GM21825 (cell line): ENCODE results near the gene FARP1.
"Not testable (repeated sequence)": the region's sequence is repeated elsewhere in the genome, so short reads cannot be mapped to it uniquely, and the experiment has no call there.

Experiments
- ATAC-seq: cut with Tn5 transposase; IDR thresholded peaks from one replicate; pipeline ENCODE4 v1.9.1; 2021; ENCODE audit warnings: mild to moderate bottlenecking, moderate library complexity; ENCODE audit not compliant: unreplicated experiment

The FARP1 gene

GRCh38 chr13:98348466-98349200 lies 205.7 kb downstream of the FARP1 start:
- ATAC-seq, result no peak

- no peak for ATAC-seq
Measured at GRCh38 chr13:98349731-98350305, 206.9 kb downstream of the FARP1 start.

GRCh38 chr13:98350746-98351330 lies 207.9 kb downstream of the FARP1 start:
- no peak for ATAC-seq

DNA sequence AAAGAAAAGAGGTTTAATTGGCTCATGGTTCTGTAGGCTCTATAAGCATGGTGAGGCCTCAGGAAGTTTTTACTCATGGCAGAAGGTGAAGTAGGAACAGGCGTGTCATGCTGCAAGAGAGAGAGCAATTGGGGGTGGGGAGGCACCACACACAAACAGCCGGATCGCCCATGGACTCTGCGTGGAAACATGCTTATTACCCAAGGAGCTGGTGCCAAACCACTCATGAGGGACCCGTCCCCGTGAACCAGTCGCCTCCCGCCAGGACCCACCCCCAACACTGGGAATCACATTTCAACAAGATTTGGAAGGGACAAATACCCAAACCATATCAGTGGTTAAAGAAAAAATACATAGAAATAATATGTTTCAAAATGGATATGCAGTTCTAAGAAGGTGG lies 208.7 kb downstream of the FARP1 start:
- no peak for ATAC-seq

DNA sequence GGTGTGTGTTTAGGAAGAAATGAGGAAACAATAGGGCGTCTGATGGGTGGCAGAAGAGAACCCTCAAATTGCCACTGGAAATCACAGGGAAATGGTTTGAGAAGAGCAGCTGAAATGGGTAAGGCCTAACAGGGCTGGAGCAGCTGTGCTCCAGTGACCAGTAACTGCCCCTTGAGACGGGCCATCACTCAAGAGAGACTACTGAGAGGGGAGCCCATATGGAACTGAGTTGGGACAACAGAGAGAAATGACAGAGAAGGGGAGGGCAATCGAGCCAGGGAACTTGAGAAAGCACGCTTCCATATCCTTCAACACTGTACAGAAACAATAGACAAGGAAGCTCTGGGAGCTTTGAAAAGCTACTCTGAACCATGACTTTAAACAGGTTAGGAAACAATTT lies 209.3 kb downstream of the FARP1 start:
- ATAC-seq, result no peak

- no peak for ATAC-seq
Measured at GRCh38 chr13:98353750-98354149, 210.9 kb downstream of the FARP1 start.

- no peak for ATAC-seq
Measured at GRCh38 chr13:98358937-98359336, 216.0 kb downstream of the FARP1 start.

GRCh38 chr13:98360545-98360944 lies 217.7 kb downstream of the FARP1 start:
- ATAC-seq, result no peak

GRCh38 chr13:98363326-98363725 lies 220.4 kb downstream of the FARP1 start:
- ATAC-seq, result no peak

DNA sequence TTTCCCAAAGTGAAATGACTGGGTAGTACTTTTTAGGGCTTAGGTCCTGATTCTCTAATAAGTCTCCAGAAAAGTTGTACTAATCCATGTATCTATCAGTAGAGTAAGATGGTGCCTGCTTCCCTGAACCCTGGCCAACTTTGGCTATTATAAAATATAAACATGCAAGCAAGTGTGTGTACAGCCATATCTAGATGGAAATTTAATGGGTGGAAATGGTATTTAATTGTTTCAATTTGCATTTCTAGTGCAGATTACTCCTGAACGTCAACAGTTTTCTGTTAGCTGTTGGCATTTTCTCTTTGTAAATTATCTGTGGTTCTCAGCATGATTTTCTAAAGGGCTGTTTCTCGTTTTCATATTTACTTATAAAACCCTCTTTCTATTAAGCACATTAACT lies 221.3 kb downstream of the FARP1 start:
- no peak for ATAC-seq

- ATAC-seq, result no peak
Measured at GRCh38 chr13:98364647-98365046, 221.8 kb downstream of the FARP1 start.

DNA sequence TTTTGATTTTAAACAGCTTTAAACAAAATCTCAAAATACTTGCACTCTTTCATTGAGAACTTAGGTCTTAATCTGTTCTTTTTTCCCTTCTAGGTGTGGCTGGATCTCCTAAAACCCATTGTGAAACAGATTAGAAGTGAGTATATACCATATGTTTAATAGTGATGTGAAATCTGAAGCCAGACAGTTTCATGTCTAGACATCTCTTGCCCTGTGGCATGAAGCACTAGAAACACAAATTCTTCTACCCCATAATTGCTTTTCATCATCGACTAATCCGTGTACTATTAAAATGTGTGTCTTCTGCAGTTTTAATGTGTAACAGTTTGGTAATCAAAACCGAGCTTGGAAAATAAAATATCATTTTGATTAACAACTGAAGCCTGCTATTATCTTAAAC lies 222.4 kb downstream of the FARP1 start:
- no peak for ATAC-seq

DNA sequence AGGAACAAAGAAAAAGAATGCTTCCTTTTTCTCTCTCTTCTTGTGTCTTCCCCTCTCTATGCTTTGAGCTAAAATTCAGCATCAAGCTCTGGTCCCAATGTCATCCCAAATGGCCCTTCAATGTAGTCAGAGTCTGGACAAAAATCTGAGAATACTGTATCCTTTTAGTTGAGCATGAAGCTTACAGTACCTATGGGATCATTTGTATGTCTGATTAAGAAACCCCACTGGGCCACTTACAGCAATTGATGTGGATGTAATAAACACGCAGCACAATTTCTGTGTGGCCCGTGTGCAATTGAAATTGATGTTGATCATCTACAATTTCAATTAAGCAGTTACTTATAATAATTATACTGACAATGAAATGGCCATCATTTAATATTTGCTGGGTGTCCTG lies 223.1 kb downstream of the FARP1 start:
- ATAC-seq, result no peak

DNA sequence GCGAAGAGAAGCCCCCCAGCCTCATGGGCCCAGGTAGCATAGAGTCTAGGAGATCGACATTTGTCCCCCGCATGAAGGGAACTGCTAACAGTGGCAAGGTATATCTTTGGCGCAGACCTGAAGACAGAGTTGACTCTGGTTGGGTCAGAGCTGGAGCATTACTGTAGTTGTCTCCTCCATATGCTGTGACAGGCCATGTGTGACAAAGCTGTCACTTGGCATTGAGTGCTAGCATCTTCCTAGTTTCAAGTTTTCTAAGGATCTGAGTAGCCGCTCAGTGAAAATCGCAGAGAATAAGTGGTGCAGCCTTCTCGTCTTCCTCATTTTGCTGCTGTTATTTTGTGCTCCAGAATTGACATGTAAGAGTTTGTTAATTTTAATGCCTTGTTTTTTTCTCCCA lies 223.5 kb downstream of the FARP1 start:
- ATAC-seq, result no peak

GRCh38 chr13:98366959-98367358 lies 224.1 kb downstream of the FARP1 start:
- no peak for ATAC-seq

DNA sequence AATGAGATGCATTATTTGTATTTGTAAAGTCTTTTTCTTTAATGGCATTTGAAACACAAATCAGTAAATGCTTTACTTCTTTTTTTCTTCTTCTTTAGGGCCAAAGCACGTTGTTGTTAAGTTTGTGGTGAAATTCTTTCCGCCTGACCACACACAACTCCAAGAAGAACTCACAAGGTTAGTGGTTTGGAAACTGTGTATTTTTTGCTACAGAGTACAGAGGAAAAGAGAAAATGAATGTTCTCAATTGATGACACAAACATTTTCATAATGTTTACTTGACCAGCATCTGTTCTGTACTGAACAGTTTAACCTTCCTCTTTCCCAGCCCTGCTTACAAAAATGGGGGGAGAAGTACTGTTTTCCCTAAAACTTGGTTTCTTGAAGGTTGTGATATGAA lies 225.1 kb downstream of the FARP1 start:
- ATAC-seq, result no peak

GRCh38 chr13:98369520-98369919 lies 226.6 kb downstream of the FARP1 start:
- ATAC-seq, result not testable (repeated sequence)

DNA sequence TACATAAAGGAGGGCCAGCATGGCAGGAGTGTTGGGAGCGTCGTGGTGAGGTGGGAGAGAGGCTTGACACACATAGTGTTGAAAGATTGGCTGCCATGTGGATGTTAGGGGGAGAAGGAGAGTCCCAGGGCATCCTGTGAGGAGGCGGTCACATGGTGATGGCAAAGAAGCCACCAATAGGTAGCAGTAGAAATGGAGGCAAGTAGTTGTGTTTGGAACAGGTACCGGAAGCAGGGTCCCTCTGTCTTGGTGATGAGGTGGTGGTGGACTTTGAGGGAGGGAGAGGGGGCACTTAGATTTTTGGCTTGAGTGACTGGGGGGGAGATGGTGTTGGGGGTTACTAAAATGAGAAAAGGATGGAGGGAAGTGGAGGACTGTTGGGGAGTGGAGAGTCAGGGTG lies 227.4 kb downstream of the FARP1 start:
- no peak for ATAC-seq

DNA sequence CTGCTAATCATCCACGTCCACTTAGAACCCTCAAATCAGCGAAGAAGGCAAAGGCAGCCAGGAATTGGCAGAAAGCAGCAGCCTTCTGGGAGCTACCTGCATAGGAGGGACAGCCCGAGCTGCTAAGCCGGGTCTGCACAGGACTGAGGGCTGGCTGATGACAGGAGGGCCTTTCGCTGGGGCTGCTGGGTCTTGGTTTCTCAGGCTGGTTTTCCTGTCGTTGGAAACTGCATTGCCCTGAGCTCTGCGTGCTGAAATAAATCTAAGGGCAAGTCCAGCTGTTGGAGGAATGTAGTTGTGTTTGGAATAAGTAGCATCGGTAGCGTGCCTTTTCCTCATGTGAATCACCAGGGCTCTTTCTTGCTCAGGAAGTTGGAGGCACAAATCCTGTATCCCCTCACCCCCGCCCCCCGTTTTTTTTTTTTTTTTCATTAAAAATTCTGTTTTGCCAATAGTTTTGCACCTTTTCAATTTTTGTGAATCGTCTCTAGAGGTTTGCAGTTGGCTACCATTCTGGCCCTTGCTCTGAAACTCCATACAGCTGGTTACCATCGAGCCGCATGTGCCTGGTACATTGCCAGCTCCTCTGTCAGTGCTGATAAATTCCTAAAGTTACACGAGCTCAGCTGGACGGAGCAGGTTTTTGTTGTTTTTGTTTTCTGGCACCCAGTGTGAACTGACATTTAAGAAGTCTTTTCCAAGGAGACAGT lies 228.1 kb downstream of the FARP1 start:
- ATAC-seq, result no peak

DNA sequence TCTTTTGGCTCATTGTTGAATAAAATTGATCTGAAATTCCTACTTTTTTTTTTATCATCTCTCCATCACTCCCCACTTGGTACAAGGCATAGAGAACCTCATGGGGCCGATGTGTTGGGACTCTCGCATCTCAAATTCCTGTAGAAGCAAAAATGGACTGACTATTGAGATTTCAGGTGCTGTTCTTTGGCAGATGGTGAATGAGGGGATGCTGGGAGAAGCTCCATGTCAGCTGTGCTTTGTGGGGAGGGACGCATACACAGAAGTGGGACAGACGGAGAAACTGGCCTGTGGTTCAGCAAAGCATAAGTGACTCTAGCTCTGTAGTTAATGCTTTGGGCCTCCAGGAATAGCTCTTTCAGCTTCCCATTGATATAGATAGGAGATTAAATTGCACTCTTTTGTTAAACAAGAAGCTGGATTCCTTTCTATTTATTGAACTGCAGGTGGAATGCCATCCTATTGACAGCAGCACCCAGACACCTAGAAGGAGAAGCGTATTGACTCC lies 228.7 kb downstream of the FARP1 start:
- ATAC-seq, result no peak

DNA sequence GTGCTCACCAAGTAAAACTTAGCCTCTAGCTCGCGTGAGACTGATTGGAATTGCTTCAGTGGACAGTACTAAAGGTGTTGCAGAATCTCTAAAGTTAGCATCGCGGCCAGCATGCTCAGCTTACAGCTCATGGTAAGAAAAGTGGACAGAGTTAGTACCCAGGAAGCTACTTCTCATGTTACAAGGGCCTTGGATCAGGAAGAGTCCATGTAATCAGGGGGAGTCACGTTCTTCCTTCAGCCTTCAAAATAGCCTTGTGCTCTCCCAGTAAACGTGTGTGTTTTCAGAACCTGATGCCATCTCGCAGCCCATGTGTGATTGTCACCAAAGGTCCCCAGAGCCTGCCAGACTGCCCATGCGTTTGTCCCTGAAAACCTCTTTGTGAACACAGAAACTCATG lies 230.0 kb downstream of the FARP1 start:
- no peak for ATAC-seq

DNA sequence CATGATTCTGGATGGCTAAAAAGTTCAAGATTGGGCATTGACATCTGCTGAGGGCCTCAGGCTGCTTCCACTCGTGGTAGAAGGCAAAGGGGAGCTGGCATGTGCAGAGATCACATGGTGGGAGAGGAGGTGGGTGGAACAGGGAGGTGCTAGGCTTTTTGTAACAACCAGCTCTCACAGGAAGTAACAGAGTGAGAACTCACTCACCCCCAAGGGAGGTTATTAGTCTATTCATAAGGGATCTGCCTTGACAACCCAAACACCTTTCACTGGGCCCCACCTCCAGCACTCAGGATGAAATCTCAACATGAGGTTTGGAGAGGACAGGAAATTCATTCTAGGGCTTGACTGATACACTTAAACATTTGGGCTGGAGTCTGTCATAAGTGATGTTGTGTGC lies 231.9 kb downstream of the FARP1 start:
- ATAC-seq, result no peak
